NCI-H1930 (cell line): ENCODE data around the gene RUFY1.

Experiments
- DNase-seq, 2 experiments: peaks; one replicate each; lab custom pipeline; 2025; lab: John Stamatoyannopoulos, UW

The RUFY1 gene

DNA sequence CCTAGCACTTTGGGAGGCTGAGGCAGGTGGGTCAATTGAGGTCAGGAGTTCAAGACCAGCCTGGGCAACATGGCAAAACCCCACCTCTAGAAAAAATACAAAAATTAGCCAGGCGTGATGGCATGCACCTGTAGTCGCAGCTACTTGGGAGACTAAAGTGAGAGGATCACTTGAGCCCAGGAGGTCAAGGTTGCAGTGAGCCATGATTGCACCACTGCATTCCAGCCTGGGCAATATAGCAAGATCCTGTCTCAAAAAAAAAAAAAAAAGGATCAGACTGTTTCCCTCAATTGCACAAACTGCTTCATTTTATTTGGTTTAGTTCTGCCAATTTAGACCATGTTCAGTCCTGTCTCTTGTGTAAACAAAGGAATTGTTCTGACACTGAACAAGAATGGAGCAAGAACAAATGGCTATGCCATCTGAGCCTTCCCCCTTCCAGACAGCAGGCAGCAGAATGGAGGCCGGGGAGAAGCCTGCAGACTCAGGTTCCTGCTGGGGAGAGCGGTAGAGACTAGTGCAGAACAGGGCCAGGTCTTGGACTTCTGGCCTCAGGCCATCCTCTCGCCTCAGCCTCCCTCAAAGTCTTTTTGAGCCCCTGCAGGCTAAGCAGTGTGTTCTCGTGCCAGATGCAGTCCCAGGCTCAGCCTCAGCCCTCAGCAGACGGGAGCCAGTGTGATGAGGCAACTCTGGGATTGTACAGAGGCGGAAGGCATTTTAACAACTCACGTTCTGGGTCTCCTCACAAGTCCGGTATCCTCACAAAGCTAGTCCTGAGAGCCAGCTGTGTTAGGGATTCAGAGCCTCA is 54.9 kb downstream of the RUFY1 start:
- DNase-seq = no peak

DNA sequence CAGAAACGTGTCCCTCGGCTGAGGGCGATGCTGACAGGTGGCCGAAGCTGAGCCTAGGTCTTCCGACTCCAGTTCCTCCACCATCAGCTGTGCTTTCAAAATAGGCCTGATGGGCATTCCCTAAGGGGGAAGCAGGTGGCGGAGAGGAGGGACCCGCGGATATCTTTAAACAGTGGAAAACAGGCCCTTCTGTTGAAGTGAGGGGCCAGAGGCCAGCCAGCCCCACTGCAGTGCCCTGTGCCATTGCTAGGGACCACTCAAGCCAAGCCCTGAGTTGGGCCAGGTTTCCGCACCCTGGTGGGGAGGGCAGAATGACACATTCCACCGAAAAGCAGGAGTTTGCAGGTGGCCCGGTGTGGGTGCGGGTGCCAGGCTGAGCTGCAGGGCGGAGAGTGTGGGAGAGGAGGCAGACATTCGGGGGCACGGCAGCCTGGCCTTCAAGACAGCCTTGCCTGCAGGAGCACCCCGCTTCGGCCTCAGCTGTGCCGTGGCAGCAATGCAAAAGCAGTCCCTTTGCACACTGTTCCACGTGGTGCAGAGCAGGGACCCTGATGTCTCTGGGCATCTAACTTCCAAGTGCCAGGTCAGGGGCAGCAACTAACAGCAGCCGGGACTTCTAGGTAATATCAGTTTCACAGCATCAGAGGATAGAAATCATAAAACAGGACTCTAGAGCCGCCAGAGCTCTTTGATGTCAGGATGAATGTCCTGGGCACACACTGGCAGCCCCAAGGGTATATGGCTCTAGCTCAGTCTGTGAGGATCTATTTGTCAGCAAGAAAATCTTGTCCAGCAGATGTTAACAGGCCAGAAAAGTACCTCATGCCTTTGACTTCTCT is 55.9 kb downstream of the RUFY1 start:
- DNase-seq = no peak

- DNase-seq = no peak
These were observed 56.5 kb downstream of the RUFY1 start for GRCh38 chr5:179606910-179607159.

DNA sequence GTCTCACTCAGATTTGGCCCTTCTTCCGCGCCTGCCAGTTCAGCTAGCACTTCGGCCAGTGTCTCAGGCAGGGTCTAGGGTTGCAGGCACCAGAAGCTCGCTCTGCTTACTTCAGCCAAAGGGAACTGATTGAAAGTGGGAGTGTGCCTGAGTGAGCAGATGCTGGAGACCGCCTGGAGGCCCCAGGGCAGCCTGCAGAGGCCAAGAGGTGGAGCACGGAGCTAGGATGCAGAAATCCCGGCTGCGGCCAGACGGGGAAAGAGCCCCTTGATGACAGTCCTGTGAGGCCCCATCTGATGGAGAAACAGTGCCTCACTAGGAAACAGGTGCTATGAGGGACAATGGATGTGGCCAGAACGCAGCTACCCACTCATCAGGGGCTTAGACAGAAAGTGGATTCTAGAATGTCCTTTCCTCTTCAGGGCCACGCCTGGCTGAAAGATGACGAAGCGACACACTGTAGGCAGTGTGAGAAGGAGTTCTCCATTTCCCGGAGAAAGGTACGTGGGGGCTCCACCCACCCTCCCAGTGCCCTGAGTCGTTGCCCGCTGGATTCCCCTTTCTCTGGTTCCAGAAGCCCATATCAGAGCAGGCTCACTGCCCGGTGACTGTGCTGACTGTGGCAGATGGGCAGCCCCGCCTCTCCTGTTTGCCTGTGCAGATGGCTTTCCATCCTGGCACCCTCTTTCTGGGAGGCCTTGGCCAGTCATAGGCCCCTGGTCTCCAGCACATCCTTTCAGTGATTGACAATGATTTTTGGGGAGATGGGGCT is 57.0 kb downstream of the RUFY1 start:
- DNase-seq = no peak

DNA sequence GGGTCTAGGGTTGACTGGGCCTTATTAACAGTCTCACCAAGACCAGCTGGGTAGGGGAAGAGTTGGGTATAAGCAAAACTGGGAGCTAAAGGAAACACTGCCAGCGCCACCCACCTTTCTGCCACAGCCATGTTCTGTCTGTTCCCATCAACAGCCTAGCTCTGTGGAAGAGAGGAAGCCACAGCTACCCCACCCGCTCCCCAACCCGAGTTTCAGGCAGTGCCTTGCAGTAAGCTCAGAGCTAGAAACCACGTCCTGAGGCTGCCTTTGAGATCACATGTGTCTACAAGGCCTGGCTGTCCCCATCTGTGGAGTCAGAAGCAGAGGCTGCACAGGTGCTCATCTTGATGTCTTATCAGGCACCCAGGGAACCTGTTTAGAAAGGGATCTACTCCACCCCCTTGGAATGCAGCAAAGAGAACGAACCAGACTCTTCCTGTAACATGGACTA is 57.8 kb downstream of the RUFY1 start:
- no peak for DNase-seq

GRCh38 chr5:179609834-179610108 is 59.4 kb downstream of the RUFY1 start:
- DNase-seq = no peak

DNA sequence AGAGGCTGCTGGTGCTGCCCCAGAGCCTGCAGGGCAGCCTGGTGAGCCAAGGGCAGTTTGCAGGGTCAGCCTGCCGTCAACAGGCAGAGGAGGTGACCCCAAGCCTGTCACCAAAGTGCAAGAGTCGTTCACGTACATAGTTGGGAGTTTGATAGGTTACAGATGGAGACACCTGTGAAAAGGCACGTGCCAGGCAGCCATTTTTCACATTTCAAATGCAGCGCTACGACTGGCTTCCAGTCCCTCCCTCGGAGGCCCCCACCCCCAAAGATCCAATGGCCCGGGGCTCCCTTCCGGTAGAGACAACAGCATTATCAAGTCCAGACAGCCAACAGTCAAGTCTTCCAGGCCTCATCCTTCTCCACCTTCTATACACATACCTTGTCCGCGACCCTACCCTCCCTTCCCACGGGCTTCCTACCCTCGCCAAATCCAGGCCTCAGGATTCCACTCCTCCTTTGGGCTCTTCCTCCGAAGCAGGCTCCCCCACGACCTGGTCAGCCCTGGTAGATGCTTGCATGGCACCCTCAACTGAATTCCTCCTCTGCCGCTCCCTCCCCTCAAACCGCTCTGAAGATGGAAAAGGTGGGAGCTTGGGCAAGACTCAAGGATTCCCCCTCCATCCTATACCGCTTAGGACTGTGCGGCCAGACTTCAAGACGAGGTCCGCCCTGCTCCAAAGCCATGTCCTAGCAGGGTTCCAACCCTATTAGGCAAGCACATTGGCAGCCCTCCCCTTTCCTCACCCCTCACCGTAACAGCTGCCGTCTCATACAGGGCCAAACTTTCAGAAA is 60.0 kb downstream of the RUFY1 start:
- no peak for DNase-seq

DNA sequence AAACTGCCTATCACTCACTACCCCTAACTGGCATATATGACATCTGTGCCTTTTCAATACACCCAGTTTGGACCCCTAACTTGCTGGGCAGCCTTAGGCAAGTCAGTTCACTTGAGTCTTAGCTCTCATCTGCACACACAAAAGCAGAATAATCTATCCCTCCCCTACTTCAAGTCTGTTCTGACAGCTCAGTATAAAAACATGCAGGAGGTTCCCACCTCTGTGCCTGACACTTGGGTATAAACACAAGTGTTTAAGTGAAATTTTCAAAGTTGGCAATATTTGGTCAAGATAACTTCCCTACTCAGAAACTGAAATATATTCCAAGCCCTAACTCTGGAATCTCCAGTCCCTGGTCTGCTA is 60.5 kb downstream of the RUFY1 start:
- DNase-seq = no peak

DNA sequence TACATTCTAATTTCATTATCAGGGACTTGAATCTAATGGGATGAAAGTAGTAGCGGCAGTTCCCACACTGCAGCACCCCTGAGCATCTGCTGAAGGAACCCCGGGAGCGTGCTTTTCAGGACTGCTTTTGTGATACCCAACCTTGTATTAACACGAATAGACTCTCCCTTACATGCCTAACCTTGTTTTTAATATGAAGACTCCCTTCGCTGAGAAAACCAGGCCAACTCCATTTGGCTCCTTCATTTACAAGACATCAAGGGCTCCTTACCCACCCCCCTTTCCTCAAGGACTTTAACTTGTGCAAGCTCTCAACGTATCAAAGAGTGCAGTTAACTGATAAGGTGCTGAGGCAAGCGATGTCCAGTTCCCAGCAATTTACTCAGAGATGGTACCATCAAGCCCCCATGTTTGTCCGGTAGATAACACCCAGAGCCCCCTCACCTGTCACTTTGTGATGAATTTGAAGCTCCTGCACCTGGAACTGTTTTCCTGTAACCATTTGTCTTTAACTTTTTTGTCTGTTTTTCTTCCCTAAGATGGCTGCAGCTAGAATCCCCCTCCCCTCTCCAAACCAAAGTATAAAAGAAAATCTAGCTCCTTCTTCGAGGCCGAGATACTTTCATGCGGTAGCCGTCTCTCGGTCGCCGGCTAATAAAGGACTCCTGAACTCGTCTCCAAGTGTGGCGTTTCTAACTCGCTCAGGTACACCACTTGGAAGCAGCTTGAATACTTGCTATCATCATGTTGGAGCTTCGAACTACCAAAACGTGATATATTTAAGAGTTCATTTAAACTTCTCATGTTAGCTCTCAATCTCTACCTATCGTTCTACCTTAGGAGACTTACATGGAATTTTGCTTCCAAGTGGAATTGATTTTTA is 62.5 kb downstream of the RUFY1 start:
- no peak for DNase-seq

DNA sequence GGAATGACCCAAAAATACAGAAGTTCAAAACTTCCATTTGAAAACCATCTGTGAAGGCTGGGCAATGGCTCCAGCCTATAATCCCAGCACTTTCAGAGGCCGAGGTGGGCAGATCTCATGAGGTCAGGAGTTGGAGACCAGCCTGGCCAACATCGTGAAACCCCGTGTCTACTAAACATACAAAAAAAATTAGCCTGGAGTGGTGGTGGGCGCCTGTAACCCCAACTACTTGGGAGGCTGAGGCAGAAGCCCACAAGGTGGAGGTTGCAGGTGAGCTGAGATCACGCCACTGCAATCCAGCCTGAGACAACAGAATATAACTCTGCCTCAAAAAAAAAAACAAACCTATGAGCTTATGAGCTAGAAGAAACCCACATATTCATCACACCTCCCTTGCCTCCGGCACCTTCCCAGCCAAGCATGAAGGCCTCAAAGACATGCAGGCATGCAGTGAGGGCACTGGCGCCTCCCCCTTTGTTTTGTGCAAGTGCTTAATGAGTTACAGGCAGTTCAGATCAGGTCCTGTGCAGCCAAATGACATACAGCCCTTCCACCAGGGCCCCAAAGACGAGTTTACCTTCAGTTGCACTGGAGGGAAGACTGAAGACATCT is 63.2 kb downstream of the RUFY1 start:
- no peak for DNase-seq

GRCh38 chr5:179614745-179615144 is 64.4 kb downstream of the RUFY1 start:
- DNase-seq = no peak

DNA sequence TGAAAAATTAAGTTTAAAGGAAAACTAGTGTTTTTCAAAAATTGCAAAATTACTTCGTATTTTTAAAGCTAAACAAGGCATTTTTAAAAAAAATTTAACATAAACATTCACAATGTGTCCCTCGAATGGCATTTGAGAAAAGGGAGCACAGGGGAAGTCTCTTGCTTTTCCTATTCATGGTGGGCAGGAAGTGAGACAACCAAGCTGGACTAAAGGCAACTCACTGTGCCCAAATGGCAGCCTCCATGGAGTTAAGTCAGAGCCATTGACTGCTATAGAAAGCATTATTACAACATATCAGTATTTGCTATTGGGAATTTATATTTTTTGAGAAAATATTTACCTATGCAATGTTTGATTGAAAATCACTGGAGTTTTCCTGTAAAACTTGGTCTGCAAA is 64.8 kb downstream of the RUFY1 start:
- no peak for DNase-seq

GRCh38 chr5:179616002-179616594 is 65.7 kb downstream of the RUFY1 start:
- no peak for DNase-seq

GRCh38 chr5:179617930-179618329 is 67.6 kb downstream of the RUFY1 start:
- no peak for DNase-seq

- DNase-seq = no peak
These were observed 68.7 kb downstream of the RUFY1 start for GRCh38 chr5:179618923-179619554.

GRCh38 chr5:179619776-179620175 is 69.4 kb downstream of the RUFY1 start:
- DNase-seq = no peak

GRCh38 chr5:179620293-179620692 is 69.9 kb downstream of the RUFY1 start:
- no peak for DNase-seq

- DNase-seq = no peak
These were observed 70.5 kb downstream of the RUFY1 start for GRCh38 chr5:179620703-179621350.

- DNase-seq = no peak
These were observed 71.3 kb downstream of the RUFY1 start for GRCh38 chr5:179621551-179622214.
